HK-2 (cell line): Measurements from ENCODE around the gene TAF4.
A peak's percentile ranks its signal among the peaks of the same experiment; 100 is the strongest.
"Not testable (repeated sequence)": the region's sequence is repeated elsewhere in the genome, so short reads cannot be mapped to it uniquely, and the experiment has no call there.

Source experiments
- DNase-seq: peaks from one replicate; pipeline ENCODE4 v3.0.0-alpha.2; 2018; ENCODE audit not compliant: unreplicated experiment

Gene TAF4, protein sequence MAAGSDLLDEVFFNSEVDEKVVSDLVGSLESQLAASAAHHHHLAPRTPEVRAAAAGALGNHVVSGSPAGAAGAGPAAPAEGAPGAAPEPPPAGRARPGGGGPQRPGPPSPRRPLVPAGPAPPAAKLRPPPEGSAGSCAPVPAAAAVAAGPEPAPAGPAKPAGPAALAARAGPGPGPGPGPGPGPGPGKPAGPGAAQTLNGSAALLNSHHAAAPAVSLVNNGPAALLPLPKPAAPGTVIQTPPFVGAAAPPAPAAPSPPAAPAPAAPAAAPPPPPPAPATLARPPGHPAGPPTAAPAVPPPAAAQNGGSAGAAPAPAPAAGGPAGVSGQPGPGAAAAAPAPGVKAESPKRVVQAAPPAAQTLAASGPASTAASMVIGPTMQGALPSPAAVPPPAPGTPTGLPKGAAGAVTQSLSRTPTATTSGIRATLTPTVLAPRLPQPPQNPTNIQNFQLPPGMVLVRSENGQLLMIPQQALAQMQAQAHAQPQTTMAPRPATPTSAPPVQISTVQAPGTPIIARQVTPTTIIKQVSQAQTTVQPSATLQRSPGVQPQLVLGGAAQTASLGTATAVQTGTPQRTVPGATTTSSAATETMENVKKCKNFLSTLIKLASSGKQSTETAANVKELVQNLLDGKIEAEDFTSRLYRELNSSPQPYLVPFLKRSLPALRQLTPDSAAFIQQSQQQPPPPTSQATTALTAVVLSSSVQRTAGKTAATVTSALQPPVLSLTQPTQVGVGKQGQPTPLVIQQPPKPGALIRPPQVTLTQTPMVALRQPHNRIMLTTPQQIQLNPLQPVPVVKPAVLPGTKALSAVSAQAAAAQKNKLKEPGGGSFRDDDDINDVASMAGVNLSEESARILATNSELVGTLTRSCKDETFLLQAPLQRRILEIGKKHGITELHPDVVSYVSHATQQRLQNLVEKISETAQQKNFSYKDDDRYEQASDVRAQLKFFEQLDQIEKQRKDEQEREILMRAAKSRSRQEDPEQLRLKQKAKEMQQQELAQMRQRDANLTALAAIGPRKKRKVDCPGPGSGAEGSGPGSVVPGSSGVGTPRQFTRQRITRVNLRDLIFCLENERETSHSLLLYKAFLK

DNA sequence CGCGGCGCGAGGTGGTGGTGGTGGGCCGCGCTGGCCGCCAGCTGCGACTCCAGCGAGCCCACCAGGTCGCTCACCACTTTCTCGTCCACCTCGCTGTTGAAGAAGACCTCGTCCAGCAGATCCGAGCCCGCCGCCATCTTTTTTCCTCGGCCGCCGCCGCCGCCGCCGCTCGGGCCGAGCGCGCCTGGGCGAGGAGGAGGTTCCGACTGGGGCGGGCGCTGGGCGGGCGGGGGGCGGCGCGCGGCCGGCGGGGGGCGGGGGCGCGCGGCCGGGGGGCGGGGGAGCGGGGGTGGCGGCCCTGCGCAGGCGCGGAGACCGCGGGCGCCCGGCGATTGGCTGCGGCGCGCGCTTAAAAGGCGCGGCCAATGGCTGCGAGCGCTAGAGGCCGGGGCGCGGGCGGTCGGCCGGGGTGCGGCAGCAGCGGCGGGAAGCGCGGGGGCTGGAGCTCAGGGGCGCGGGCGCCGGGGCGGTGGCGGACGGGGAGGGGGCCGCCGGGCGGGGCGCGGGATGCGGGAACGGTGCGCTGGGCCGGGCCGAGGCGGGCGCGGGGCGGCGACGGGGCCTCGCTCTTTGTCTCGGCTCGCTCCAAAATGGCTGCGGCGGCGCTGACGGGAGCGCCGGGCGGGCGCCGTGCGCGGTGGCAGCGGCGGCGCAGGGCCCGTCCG, at the start of gene TAF4:
Gene TAF4 (minus strand): TSS at position 208 of the 665 bp plus-strand sequence. CDS start 71 bp downstream, at position 137.
- DNase-seq: peak; percentile 82

GRCh38 chr20:62114894-62115293, 49.2 kb upstream of the TAF4 start:
- no peak for DNase-seq

- no peak for DNase-seq
Measured at GRCh38 chr20:62112368-62112767, 46.7 kb upstream of the TAF4 start.

DNA sequence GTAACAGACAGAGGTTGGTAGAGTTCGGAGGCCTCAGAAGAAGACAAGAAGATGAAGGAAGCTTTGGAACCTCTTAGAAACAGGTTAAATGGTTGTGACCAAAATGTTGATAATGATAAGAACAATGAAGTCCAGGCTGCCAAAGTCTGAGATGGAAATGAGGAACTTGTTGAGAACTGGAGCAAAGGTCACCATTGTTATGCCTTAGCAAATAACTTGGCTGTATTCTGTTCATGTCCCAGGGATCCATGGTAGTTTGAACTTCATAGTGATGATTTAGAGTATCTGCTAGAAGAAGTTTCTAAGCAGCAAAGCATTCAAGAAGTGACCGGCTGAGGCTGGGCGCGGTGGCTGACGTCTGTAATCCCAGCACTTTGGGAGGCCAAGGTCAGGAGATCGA, 45.5 kb upstream of the TAF4 start:
- no peak for DNase-seq

GRCh38 chr20:62105592-62105991, 39.9 kb upstream of the TAF4 start:
- DNase-seq: no peak

DNA sequence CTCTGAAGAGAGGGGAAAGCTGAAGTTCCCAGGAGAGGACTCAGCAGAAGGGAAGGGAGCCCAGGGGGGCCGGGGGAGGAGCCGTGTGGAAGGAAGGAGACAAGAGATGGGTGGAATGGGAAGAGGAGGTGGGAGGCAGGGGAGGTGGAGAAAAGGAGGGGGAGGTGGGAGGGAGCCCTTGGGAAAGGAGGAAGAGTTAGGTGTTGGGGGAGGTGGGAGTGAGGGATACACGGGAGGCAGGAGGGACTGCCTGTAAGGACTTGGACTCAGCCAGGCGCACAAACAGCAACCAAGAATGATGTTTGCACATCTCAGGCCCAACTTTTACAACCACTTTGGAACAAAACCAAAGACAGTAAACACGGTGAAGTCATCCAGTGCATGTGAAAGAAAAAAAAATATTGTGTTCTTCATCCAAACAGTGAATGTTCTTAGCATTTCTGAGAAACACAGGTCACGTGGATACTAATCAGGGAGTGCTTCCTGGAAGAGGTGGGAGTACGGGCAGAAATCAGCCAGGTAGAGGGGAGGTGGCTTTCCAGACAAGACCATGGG, 39.2 kb upstream of the TAF4 start:
- no peak for DNase-seq

- DNase-seq: no peak
Measured at GRCh38 chr20:62104234-62104789, 38.6 kb upstream of the TAF4 start.

GRCh38 chr20:62103508-62104233, 38.0 kb upstream of the TAF4 start:
- no peak for DNase-seq

DNA sequence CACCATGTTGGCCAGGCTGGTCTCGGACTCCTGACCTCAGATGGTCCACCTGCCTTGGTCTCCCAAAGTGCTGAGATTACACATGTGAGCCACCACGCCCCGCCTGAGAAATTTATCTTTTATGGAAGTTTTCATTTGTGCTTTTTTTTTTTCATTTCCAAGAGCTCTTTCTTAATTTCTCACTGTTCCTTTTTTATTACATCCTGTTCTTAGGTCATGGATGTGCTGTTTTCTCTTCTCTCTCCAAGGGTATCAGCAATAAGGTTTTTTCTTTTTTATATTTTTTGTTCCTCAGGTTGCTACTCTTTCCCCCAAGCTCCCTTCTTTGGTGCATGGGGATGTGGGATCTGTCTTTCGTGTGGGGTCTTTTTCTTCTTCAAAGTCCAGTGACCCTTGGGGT, 35.4 kb upstream of the TAF4 start:
- no peak for DNase-seq

- no peak for DNase-seq
Measured at GRCh38 chr20:62097881-62098407, 32.3 kb upstream of the TAF4 start.

- no peak for DNase-seq
Measured at GRCh38 chr20:62096421-62097380, 31.0 kb upstream of the TAF4 start.

- no peak for DNase-seq
Measured at GRCh38 chr20:62089393-62089792, 23.7 kb upstream of the TAF4 start.

- no peak for DNase-seq
Measured at GRCh38 chr20:62088258-62089127, 22.8 kb upstream of the TAF4 start.

DNA sequence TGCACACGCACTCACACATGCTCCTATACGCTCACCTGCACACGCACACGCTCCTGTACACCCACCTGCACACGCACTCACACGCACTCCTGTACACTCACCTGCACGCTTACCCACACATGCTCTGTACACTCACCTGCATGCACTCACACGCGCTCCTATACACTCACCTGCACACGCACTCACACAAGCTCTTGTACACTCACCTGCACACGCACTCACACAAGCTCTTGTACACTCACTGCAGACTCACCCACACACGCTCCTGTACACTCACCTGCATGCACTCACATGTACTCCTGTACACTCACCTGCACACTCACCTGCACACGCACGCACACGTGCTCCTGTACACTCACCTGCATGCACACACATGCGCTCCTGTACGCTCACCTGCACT, 22.0 kb upstream of the TAF4 start:
- no peak for DNase-seq

- DNase-seq: no peak
Measured at GRCh38 chr20:62087227-62087626, 21.5 kb upstream of the TAF4 start.

DNA sequence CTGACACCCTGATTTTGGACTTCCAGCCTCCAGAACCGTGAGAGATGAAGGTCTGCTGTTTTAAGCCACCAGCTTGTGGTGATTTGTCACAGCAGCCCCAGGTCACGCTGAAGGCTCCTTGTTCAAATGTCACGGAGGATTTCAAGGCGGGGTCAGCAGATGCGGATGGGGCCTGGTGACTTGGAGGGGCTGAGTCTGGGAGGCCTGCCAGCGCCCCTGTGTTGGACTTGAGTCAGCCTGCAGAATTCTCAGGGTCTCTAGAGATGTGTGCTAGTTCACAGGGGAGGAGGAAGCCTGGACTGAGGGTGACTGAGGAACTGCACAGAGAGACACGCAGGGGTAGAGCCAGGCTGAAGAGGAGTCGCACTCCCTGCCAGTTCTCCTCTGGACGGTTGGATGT, 19.5 kb upstream of the TAF4 start:
- DNase-seq: no peak

GRCh38 chr20:62084224-62084623, 18.5 kb upstream of the TAF4 start:
- DNase-seq: not testable (repeated sequence)

GRCh38 chr20:62083312-62083711, 17.6 kb upstream of the TAF4 start:
- DNase-seq: no peak
